Neuronal stem cell (in vitro differentiated cells): ENCODE measurements around the gene TMTC2.

Source experiments
- DNase-seq: peaks from one replicate; pipeline ENCODE4 v3.0.0-alpha.2; 2013; ENCODE audit warnings: low spot score
- H2AFZ ChIP-seq: one replicate; pipeline ENCODE4 v1.6.1; 2013; ENCODE audit warnings: mild to moderate bottlenecking, low read length, inconsistent platforms
- H2AK5ac ChIP-seq: 2 replicates; pipeline ENCODE4 v1.6.1; 2013; ENCODE audit warnings: low read depth, mild to moderate bottlenecking, inconsistent platforms, low read length, moderate library complexity, mixed read lengths
- H2BK120ac ChIP-seq: 2 replicates; pipeline ENCODE4 v1.6.1; 2013; ENCODE audit warnings: low read depth, mild to moderate bottlenecking, inconsistent platforms, low read length, moderate library complexity, mixed read lengths
- H2BK12ac ChIP-seq: one replicate; pipeline ENCODE4 v1.6.1; 2013; ENCODE audit warnings: low read length, inconsistent platforms
- H2BK15ac ChIP-seq: 2 replicates; pipeline ENCODE4 v1.6.1; 2013; ENCODE audit warnings: mild to moderate bottlenecking, low read length, inconsistent platforms, mixed read lengths
- H2BK5ac ChIP-seq: one replicate; pipeline ENCODE4 v1.6.1; 2013; ENCODE audit warnings: inconsistent platforms, mild to moderate bottlenecking, low read length, moderate library complexity
- H3K14ac ChIP-seq: one replicate; pipeline ENCODE4 v1.6.1; 2013; ENCODE audit warnings: low read length, inconsistent platforms
- H3K18ac ChIP-seq: 2 replicates; pipeline ENCODE4 v1.6.1; 2013; ENCODE audit warnings: low read length, inconsistent platforms
- H3K23ac ChIP-seq: 2 replicates; pipeline ENCODE4 v1.6.1; 2013; ENCODE audit warnings: low read depth, mild to moderate bottlenecking, mixed read lengths, low read length, inconsistent platforms; ENCODE audit not compliant: poor library complexity
- H3K27ac ChIP-seq: replicated peaks from 3 replicates; pipeline ENCODE4 v1.5.1; 2013; ENCODE audit warnings: low read length, inconsistent platforms
- H3K27me3 ChIP-seq, 3 experiments: 2 replicates each; pipeline ENCODE4 v1.6.1; 2013; ENCODE audit warnings: low read length in 3 of 3, mild to moderate bottlenecking in 2 of 3, inconsistent platforms in 1 of 3, low read depth in 1 of 3, mixed read lengths in 1 of 3, moderate library complexity in 1 of 3; ENCODE audit not compliant: control insufficient read depth in 3 of 3, insufficient read depth in 3 of 3
- H3K36me3 ChIP-seq, 2 donors: replicated peaks in 1 of 2; 2 replicates each; pipeline ENCODE4 v1.6.1; 2013; ENCODE audit warnings: low read length in 2 of 2; ENCODE audit not compliant: control insufficient read depth in 2 of 2, insufficient read depth in 2 of 2
- H3K4ac ChIP-seq: 2 replicates; pipeline ENCODE4 v1.6.1; 2013; ENCODE audit warnings: inconsistent platforms, mild to moderate bottlenecking, low read length, moderate library complexity
- H3K4me1 ChIP-seq, 2 donors: 1 replicate in 1 of 2; 2 replicates in 1 of 2; pipeline ENCODE4 v1.6.1; 2013; ENCODE audit warnings: low read length in 2 of 2, low read depth in 1 of 2; ENCODE audit not compliant: control insufficient read depth in 2 of 2, insufficient read depth in 1 of 2
- H3K4me2 ChIP-seq: one replicate; pipeline ENCODE4 v1.6.1; 2013; ENCODE audit warnings: mild to moderate bottlenecking, low read length, inconsistent platforms; ENCODE audit not compliant: insufficient read depth, poor library complexity, severe bottlenecking
- H3K4me3 ChIP-seq, 2 donors: 2 replicates each; pipeline ENCODE4 v1.5.1; 2013; ENCODE audit warnings: low read length in 2 of 2, mild to moderate bottlenecking in 2 of 2, inconsistent platforms in 1 of 2, moderate library complexity in 1 of 2
- H3K79me1 ChIP-seq: one replicate; pipeline ENCODE4 v1.6.1; 2013; ENCODE audit warnings: low read depth, mild to moderate bottlenecking, inconsistent platforms, low read length, moderate library complexity
- H3K9ac ChIP-seq: one replicate; pipeline ENCODE4 v1.6.1; 2013; ENCODE audit warnings: mild to moderate bottlenecking, low read depth, low read length, inconsistent platforms; ENCODE audit not compliant: poor library complexity
- H3K9me3 ChIP-seq, 2 donors: replicated peaks in 1 of 2; 2 replicates each; pipeline versions ENCODE3 to v1.6.1; 2013; ENCODE audit warnings: low read length in 2 of 2, mild to moderate bottlenecking in 2 of 2, inconsistent platforms in 1 of 2, low read depth in 1 of 2, mixed read lengths in 1 of 2, moderate library complexity in 1 of 2; ENCODE audit not compliant: control insufficient read depth in 2 of 2, insufficient read depth in 1 of 2
- H4K8ac ChIP-seq: one replicate; pipeline ENCODE4 v1.6.1; 2013; ENCODE audit warnings: low read depth, mild to moderate bottlenecking, inconsistent platforms, low read length, moderate library complexity
- H4K91ac ChIP-seq: one replicate; pipeline ENCODE4 v1.6.1; 2013; ENCODE audit warnings: low read length, low read depth, mild to moderate bottlenecking, inconsistent platforms; ENCODE audit not compliant: poor library complexity
- WGBS, 2 donors: extraction: QIAGEN DNeasy Blood & Tissue Kit; methylation state at CpG; one replicate each; pipeline ENCODE4 v1.1.7; 2013; ENCODE audit warnings: missing lambda C conversion rate in 2 of 2, mixed read lengths in 1 of 2; ENCODE audit not compliant: insufficient read length in 2 of 2, insufficient replicate concordance in 1 of 2; ENCODE audit errors: extremely low coverage in 2 of 2; 5-methylcytosine and 5-hydroxymethylcytosine counted together

The TMTC2 gene

DNA sequence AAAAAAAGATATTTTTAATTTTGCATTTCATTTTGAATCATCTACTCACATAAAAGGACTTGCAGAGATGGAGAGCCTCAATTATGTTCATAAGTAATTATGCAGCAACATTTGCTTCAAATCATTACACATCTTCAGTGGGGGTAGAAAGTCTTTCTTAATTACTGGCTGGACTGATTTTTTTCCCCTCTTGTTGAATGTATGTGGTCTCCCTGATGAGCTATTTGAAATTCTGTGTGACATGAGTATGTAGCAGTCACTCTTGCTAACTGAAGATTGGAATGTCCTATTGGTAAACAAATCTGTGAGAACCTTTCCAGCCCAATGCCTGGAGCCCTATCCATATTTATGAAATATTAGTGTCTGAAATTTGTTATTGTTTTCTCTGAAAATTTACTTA lies 139.8 kb downstream of the TMTC2 start:
- H3K14ac ChIP-seq, result no peak overlapping the region
- peaks cover 2% of the 10 kb centered on the region for H3K79me1 ChIP-seq
- H2BK15ac ChIP-seq, result no peak overlapping the region

DNA sequence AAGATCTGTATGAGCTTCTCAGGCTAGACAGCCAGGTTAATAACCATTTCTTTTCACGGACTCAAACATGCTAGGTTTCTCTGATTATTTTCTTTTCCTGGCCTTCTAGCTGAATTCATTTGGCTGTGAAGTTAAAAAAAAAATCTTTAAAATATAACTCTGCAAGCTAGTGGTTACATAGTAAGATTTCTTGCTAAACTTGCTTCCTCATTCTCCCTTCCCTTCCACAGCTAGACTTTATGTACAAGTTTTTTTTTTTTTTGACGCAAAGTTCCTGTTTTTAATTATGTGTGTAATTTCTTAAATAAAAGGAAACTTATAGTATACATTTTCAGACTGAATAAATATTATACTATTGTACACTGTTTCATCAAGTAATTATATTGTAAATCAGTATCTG lies 145.4 kb downstream of the TMTC2 start:
- Histone ChIP-seq H2BK5ac (no peak overlapping the region), H3K27me3 (no peaks in the 10 kb centered on the region), H3K27ac (no peak overlapping the region), H4K91ac (no peak overlapping the region), H2AK5ac (no peak overlapping the region), H3K18ac (no peak overlapping the region), H3K4me2 (no peak overlapping the region), H3K9ac (no peak overlapping the region), H3K4me1 (peaks cover 0 to 3% of the 10 kb centered on the region in 2 donors), H3K79me1 (peaks cover 2% of the 10 kb centered on the region), H3K4ac (no peak overlapping the region), H3K36me3 (peaks cover 0 to 50% of the 10 kb centered on the region in 2 donors), H2BK120ac (no peak overlapping the region), H4K8ac (no peak overlapping the region), H3K9me3 (peaks cover 0 to 3% of the 10 kb centered on the region in 2 donors), H3K23ac (no peak overlapping the region), H2BK12ac (no peak overlapping the region), H2AFZ (no peak overlapping the region), H3K4me3 (no peak overlapping the region), H3K14ac (no peak overlapping the region), H2BK15ac (no peak overlapping the region)
- no peak for DNase-seq
- no CpG with 5 or more reads among the region's 2 CpGs for WGBS, 2 donors

More for the DNA sequence above, 139.8 kb downstream of the TMTC2 start:
- no peak for DNase-seq
- Histone ChIP-seq H3K4me1 (peaks cover 0 to 3% of the 10 kb centered on the region in 2 donors), H2AK5ac (no peak overlapping the region), H2BK12ac (no peak overlapping the region), H3K9me3 (no peaks in the 10 kb centered on the region), H4K91ac (no peak overlapping the region), H3K4me2 (no peak overlapping the region), H3K27ac (no peak overlapping the region), H3K18ac (no peak overlapping the region), H2AFZ (no peak overlapping the region), H3K23ac (no peak overlapping the region), H2BK5ac (no peak overlapping the region), H2BK120ac (no peak overlapping the region), H3K4me3 (no peak overlapping the region), H3K4ac (no peak overlapping the region), H3K36me3 (peaks cover 0 to 43% of the 10 kb centered on the region in 2 donors), H3K27me3 (no peaks in the 10 kb centered on the region), H4K8ac (no peak overlapping the region), H3K9ac (no peak overlapping the region)

DNA sequence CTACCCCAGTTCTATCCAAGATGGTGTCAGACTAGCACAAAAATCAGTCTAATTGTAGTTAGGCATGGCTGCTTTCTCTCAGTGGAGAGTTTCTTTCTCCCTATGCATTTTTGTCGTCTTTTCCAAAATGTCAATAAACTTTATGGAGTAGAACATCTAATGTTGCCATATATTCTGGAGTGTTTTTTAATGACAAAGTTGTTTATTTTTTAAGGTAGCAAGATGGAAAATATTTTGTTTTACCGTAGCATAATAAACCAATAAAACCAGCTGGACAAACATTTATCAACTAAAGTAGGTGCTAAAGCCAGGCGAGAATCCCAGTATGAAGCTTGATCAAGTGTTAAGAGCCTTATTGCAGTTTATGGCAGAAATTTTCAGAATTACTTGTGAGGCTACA lies 146.3 kb downstream of the TMTC2 start:
- H3K23ac ChIP-seq, result no peak overlapping the region
- no CpG with 5 or more reads among the region's 3 CpGs for WGBS, 2 donors

DNA sequence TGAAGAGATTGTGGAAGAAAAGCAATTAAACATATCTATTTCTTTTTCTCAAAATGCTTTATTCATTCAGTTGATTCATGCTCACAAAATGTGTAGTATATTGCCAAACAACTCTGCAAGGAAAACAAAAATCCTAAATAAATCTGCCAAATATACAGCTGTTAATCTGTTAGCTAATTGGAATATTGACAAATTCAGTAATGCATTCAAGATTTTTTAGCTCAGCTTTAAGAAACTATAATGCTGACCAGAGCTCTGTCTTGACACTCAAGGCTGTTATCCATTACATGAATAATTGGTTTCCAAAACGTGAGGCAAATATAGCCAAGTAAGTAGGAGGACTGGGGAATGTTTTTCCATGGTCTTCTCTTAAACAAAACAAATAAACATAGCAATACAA lies 146.8 kb downstream of the TMTC2 start:
- no peak overlapping the region for H2BK12ac ChIP-seq
- H3K23ac ChIP-seq, result no peak overlapping the region
- no CpG with 5 or more reads among the region's 1 CpG for WGBS, 2 donors
- peaks cover 0 to 48% of the 10 kb centered on the region in 2 donors for H3K36me3 ChIP-seq
- H3K4me1 ChIP-seq, result peaks cover 0 to 3% of the 10 kb centered on the region in 2 donors
- H3K79me1 ChIP-seq, result peaks cover 2% of the 10 kb centered on the region
- no peak overlapping the region for H2BK120ac ChIP-seq
- H4K91ac ChIP-seq, result no peak overlapping the region
- no peaks in the 10 kb centered on the region for H3K27me3 ChIP-seq
- no peak overlapping the region for H2BK15ac ChIP-seq
- H2AK5ac ChIP-seq, result no peak overlapping the region
- H3K4ac ChIP-seq, result no peak overlapping the region
- H3K4me3 ChIP-seq, result no peak overlapping the region
- H3K9ac ChIP-seq, result no peak overlapping the region
- no peak overlapping the region for H2AFZ ChIP-seq
- no peak overlapping the region for H2BK5ac ChIP-seq
- peaks cover 0 to 3% of the 10 kb centered on the region in 2 donors for H3K9me3 ChIP-seq
- no peak for DNase-seq
- H3K14ac ChIP-seq, result no peak overlapping the region
- no peak overlapping the region for H3K18ac ChIP-seq
- H3K27ac ChIP-seq, result no peak overlapping the region
- no peak overlapping the region for H4K8ac ChIP-seq
- H3K4me2 ChIP-seq, result no peak overlapping the region

More for the DNA sequence above, 146.3 kb downstream of the TMTC2 start:
- H2AFZ ChIP-seq, result no peak overlapping the region
- no peak overlapping the region for H3K27ac ChIP-seq
- H2BK120ac ChIP-seq, result no peak overlapping the region
- peaks cover 0 to 3% of the 10 kb centered on the region in 2 donors for H3K4me1 ChIP-seq
- H2AK5ac ChIP-seq, result no peak overlapping the region
- no peak overlapping the region for H3K4me3 ChIP-seq
- H3K18ac ChIP-seq, result no peak overlapping the region
- no peak overlapping the region for H2BK5ac ChIP-seq
- DNase-seq, result no peak
- H3K14ac ChIP-seq, result no peak overlapping the region
- no peak overlapping the region for H2BK15ac ChIP-seq
- no peak overlapping the region for H4K8ac ChIP-seq
- H3K4me2 ChIP-seq, result no peak overlapping the region
- peaks cover 0 to 48% of the 10 kb centered on the region in 2 donors for H3K36me3 ChIP-seq
- H3K9me3 ChIP-seq, result peaks cover 0 to 3% of the 10 kb centered on the region in 2 donors
- H3K27me3 ChIP-seq, result no peaks in the 10 kb centered on the region
- peaks cover 2% of the 10 kb centered on the region for H3K79me1 ChIP-seq
- no peak overlapping the region for H4K91ac ChIP-seq
- H3K4ac ChIP-seq, result no peak overlapping the region
- no peak overlapping the region for H2BK12ac ChIP-seq
- H3K9ac ChIP-seq, result no peak overlapping the region
